HepG2 (cell line): ENCODE data around the gene EXOC7. TPM values are rescaled to one million over a fixed set of nuclear protein-coding genes. Genes with fewer than 3 reads are reported as not detected.

Experiments
- SOX5 ChIP-seq: IDR thresholded peaks from 2 replicates; pipeline ENCODE4 v1.6.1; 2016; ENCODE audit warnings: borderline replicate concordance
- ZNF263 ChIP-seq: sonication (generic); formaldehyde crosslinking; IDR thresholded peaks from 2 replicates; pipeline ENCODE4 v1.4.0; 2020; ENCODE audit warnings: missing genetic modification reagents
- ZNF546 ChIP-seq: sonication (generic); formaldehyde crosslinking; conservative IDR thresholded peaks from 2 replicates; pipeline ENCODE4 v1.8.1; 2023; ENCODE audit warnings: mild to moderate bottlenecking, missing genetic modification reagents
- ZNF567 ChIP-seq: sonication (generic); formaldehyde crosslinking; IDR thresholded peaks from 2 replicates; pipeline ENCODE4 v1.8.1; 2023; ENCODE audit warnings: mild to moderate bottlenecking, missing genetic modification reagents, borderline replicate concordance
- ZNF616 ChIP-seq: sonication (generic); formaldehyde crosslinking; IDR thresholded peaks from 2 replicates; pipeline ENCODE4 v1.5.0; 2020; ENCODE audit warnings: low read depth, mild to moderate bottlenecking, missing genetic modification reagents
- ZSCAN25 ChIP-seq: sonication (generic); formaldehyde crosslinking; IDR thresholded peaks from 2 replicates; pipeline ENCODE4 v1.8.0; 2022; ENCODE audit warnings: mild to moderate bottlenecking, missing genetic modification reagents
- polyA plus RNA-seq, 8 experiments: library from polyadenylated mRNA; depleted of rRNA in 3 of 8; stranded (reverse) in 7 of 8; unstranded in 1 of 8; fragments of >200 nt; fragmentation: Illumina TruSeq in 4 of 8; extraction: Trizol in 4 of 8; gene quantifications; 2 replicates each; pipeline versions ENCODE4 v1.2.1 to v1.2.3, GENCODE V29; 2011 to 2016; ENCODE audit warnings: low read depth in 4 of 8, missing spikeins in 1 of 8, mixed read lengths in 1 of 8; ENCODE audit not compliant: insufficient read depth in 1 of 8
- total RNA-seq, 5 experiments: library from RNA; depleted of rRNA; stranded (reverse); fragments of >200 nt; fragmentation: Illumina TruSeq; extraction: Trizol; gene quantifications; 2 replicates each; pipeline ENCODE4 v1.2.3, GENCODE V29; 2016; ENCODE audit warnings: low read depth in 1 of 5
- TF ChIP-seq, protein P1 (sequence below): sonication (generic); formaldehyde crosslinking; IDR thresholded peaks from one replicate; pipeline ENCODE4 v1.5.1; 2020; ENCODE audit warnings: mild to moderate bottlenecking, missing genetic modification reagents; ENCODE audit errors: not compliant biosample characterization
- TF ChIP-seq, protein P2 (sequence below): sonication (generic); formaldehyde crosslinking; IDR thresholded peaks from 2 replicates; pipeline ENCODE4 v1.4.0; 2020; ENCODE audit warnings: mild to moderate bottlenecking, missing genetic modification reagents
- TF ChIP-seq, protein P3 (sequence below), 2 experiments: sonication (generic) in 1 of 2; formaldehyde crosslinking in 1 of 2; IDR thresholded peaks; 2 replicates each; pipeline versions ENCODE4 v1.4.0 to v1.6.1; 2016 to 2020; ENCODE audit warnings: borderline replicate concordance in 1 of 2, low read depth in 1 of 2, mild to moderate bottlenecking in 1 of 2, missing genetic modification reagents in 1 of 2
- TF ChIP-seq, protein P4 (sequence below): sonication (generic); formaldehyde crosslinking; IDR thresholded peaks from 2 replicates; pipeline ENCODE4 v1.4.0; 2020; ENCODE audit warnings: missing genetic modification reagents

Gene EXOC7
- total and polyA plus RNA-seq, 2 of the 13 experiments (the other 11 are each of a cell fraction or from before 2014, with no cell fraction given): 86.9 to 116 TPM

DNA sequence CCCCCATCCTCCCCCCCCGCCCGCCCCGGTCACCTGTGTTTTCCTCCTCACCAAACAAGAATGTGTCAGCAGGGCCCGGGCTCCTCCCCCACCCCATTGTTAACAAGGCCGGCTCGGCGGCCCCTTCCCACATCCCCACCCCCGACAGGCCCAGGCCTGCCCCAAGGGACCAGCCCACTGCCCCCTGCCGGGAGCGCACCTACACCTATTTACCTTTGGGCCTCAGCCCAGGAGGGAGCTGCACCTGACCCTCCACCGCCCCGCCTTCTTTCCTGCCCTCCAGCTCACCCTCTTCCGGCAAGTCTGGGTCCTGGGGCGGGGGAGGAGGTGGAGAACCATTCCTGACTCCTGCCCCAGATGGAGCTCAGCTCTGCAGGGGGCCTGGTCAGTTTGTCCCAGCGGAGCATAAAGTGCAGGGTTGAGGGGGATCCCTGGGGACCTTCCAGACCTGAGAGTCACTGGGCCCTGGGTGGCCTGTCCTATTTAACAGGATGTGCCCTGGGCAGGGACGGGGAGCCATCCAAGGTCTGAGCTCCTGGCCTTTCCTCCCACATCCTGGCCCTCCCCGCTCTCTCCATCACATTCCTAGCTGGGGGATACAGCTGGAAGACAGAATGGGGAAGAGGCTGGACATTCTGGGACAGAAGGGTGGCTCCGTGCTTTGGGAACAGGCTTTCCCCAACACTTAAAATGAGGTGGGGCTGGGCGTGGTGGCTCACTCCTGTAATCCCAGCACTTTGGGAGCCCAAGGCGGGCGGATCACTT, 29.2 kb upstream of the EXOC7 start (continued):
- TF ChIP-seq, protein P1, sequence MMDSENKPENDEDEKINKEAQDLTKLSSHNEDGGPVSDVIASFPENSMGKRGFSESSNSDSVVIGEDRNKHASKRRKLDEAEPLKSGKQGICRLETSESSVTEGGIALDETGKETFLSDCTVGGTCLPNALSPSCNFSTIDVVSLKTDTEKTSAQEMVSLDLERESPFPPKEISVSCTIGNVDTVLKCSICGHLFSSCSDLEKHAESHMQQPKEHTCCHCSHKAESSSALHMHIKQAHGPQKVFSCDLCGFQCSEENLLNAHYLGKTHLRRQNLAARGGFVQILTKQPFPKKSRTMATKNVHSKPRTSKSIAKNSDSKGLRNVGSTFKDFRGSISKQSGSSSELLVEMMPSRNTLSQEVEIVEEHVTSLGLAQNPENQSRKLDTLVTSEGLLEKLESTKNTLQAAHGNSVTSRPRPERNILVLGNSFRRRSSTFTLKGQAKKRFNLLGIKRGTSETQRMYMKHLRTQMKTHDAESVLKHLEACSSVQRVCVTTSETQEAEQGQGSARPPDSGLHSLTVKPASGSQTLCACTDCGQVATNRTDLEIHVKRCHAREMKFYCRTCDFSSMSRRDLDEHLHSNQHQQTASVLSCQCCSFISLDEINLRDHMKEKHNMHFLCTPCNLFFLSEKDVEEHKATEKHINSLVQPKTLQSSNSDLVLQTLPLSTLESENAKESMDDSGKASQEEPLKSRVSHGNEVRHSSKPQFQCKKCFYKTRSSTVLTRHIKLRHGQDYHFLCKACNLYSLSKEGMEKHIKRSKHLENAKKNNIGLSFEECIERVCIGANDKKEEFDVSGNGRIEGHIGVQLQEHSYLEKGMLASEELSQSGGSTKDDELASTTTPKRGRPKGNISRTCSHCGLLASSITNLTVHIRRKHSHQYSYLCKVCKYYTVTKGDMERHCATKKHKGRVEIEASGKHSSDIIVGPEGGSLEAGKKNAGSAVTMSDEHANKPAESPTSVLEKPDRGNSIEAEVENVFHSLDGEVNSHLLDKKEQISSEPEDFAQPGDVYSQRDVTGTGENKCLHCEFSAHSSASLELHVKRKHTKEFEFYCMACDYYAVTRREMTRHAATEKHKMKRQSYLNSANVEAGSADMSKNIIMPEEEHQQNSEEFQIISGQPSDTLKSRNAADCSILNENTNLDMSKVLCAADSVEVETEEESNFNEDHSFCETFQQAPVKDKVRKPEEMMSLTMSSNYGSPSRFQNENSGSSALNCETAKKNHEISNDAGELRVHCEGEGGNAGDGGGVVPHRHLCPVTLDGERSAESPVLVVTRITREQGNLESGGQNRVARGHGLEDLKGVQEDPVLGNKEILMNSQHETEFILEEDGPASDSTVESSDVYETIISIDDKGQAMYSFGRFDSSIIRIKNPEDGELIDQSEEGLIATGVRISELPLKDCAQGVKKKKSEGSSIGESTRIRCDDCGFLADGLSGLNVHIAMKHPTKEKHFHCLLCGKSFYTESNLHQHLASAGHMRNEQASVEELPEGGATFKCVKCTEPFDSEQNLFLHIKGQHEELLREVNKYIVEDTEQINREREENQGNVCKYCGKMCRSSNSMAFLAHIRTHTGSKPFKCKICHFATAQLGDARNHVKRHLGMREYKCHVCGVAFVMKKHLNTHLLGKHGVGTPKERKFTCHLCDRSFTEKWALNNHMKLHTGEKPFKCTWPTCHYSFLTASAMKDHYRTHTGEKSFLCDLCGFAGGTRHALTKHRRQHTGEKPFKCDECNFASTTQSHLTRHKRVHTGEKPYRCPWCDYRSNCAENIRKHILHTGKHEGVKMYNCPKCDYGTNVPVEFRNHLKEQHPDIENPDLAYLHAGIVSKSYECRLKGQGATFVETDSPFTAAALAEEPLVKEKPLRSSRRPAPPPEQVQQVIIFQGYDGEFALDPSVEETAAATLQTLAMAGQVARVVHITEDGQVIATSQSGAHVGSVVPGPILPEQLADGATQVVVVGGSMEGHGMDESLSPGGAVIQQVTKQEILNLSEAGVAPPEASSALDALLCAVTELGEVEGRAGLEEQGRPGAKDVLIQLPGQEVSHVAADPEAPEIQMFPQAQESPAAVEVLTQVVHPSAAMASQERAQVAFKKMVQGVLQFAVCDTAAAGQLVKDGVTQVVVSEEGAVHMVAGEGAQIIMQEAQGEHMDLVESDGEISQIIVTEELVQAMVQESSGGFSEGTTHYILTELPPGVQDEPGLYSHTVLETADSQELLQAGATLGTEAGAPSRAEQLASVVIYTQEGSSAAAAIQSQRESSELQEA: no peak
- TF ChIP-seq ZNF567 (0 out of 2 replicates have a peak, but pooled peaks have one; percentile 30), ZNF616 (CRISPR knock-in tag) (no peak), SOX5 (CRISPR knock-in tag) (peak; percentile 62; the same call in 1 of the 2 replicates), ZNF546 (CRISPR knock-in tag) (peak; percentile 93), ZNF263 (CRISPR knock-in tag) (no peak), ZSCAN25 (CRISPR knock-in tag) (peak; percentile 92)
- TF ChIP-seq, protein P2, sequence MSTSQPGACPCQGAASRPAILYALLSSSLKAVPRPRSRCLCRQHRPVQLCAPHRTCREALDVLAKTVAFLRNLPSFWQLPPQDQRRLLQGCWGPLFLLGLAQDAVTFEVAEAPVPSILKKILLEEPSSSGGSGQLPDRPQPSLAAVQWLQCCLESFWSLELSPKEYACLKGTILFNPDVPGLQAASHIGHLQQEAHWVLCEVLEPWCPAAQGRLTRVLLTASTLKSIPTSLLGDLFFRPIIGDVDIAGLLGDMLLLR: no peak
- TF ChIP-seq, protein P3, sequence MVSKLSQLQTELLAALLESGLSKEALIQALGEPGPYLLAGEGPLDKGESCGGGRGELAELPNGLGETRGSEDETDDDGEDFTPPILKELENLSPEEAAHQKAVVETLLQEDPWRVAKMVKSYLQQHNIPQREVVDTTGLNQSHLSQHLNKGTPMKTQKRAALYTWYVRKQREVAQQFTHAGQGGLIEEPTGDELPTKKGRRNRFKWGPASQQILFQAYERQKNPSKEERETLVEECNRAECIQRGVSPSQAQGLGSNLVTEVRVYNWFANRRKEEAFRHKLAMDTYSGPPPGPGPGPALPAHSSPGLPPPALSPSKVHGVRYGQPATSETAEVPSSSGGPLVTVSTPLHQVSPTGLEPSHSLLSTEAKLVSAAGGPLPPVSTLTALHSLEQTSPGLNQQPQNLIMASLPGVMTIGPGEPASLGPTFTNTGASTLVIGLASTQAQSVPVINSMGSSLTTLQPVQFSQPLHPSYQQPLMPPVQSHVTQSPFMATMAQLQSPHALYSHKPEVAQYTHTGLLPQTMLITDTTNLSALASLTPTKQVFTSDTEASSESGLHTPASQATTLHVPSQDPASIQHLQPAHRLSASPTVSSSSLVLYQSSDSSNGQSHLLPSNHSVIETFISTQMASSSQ (IDR thresholded peaks at IDR 0.05; ENCODE audit: low read depth): no peak; the same call in 1 of the 2 replicates
- TF ChIP-seq, protein P3 (CRISPR knock-in tag; IDR thresholded peaks at IDR 0.05; ENCODE audit: borderline replicate concordance): peak; percentile 60; the same call in 1 of the 2 replicates
- TF ChIP-seq, protein P4, sequence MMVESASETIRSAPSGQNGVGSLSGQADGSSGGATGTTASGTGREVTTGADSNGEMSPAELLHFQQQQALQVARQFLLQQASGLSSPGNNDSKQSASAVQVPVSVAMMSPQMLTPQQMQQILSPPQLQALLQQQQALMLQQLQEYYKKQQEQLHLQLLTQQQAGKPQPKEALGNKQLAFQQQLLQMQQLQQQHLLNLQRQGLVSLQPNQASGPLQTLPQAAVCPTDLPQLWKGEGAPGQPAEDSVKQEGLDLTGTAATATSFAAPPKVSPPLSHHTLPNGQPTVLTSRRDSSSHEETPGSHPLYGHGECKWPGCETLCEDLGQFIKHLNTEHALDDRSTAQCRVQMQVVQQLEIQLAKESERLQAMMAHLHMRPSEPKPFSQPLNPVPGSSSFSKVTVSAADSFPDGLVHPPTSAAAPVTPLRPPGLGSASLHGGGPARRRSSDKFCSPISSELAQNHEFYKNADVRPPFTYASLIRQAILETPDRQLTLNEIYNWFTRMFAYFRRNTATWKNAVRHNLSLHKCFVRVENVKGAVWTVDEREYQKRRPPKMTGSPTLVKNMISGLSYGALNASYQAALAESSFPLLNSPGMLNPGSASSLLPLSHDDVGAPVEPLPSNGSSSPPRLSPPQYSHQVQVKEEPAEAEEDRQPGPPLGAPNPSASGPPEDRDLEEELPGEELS: peak; percentile 75
